Upper lobe of left lung (tissue), 4 donors: ENCODE measurements around the gene ARPIN.

Source experiments
- POLR2AphosphoS5 ChIP-seq, 2 donors: sonication (generic); formaldehyde crosslinking; IDR thresholded peaks; one replicate each; pipeline ENCODE4 v1.5.1; 2017; ENCODE audit warnings: antibody characterized with exemption in 2 of 2
- TF ChIP-seq, protein P1 (sequence below), 6 experiments: fragments of 450-650 bp in 4 of 6; fragments of 200-600 bp in 2 of 6; sonication (generic) in 2 of 6; IDR thresholded peaks; one replicate each; pipeline ENCODE4 v1.5.1; 2016 to 2019; ENCODE audit warnings: antibody characterized with exemption in 6 of 6

DNA sequence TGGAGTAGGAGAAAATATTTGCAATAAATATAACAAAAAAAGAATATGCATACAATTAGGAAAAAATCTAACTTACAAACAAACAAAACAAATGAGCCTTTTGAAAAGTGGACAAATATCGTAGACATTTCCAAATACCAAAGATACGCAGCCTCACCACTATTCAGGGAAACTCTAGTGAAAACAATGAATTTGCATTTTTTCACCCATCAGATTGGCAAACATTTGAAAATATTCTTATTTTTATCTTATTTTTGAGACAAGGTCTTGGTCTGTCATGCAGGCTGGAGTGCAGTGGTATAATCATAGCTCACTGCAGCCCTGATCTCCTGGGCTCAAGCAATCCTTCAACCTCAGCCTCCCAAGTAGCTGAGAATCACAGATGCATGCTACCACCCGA, 34.4 kb downstream of the ARPIN start:
- TF ChIP-seq, protein P1, sequence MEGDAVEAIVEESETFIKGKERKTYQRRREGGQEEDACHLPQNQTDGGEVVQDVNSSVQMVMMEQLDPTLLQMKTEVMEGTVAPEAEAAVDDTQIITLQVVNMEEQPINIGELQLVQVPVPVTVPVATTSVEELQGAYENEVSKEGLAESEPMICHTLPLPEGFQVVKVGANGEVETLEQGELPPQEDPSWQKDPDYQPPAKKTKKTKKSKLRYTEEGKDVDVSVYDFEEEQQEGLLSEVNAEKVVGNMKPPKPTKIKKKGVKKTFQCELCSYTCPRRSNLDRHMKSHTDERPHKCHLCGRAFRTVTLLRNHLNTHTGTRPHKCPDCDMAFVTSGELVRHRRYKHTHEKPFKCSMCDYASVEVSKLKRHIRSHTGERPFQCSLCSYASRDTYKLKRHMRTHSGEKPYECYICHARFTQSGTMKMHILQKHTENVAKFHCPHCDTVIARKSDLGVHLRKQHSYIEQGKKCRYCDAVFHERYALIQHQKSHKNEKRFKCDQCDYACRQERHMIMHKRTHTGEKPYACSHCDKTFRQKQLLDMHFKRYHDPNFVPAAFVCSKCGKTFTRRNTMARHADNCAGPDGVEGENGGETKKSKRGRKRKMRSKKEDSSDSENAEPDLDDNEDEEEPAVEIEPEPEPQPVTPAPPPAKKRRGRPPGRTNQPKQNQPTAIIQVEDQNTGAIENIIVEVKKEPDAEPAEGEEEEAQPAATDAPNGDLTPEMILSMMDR (IDR thresholded peaks at IDR 0.05): no peak
- TF ChIP-seq POLR2AphosphoS5 (IDR thresholded peaks at IDR 0.05): no peak
